Gastrocnemius medialis (tissue), 4 donors: ENCODE measurements around the gene CYP2C19.

Experiments
- CTCF ChIP-seq, 5 experiments: fragments of 450-650 bp in 3 of 5; fragments of 200-600 bp in 2 of 5; sonication (generic) in 2 of 5; IDR thresholded peaks in 4 of 5; conservative IDR thresholded peaks in 1 of 5; 1 replicate in 4 of 5; 2 replicates in 1 of 5; pipeline ENCODE4 v1.5.1; 2016 to 2019; ENCODE audit warnings: antibody characterized with exemption in 5 of 5, mild to moderate bottlenecking in 3 of 5, moderate library complexity in 3 of 5
- POLR2A ChIP-seq, 2 donors: fragments of 450-650 bp; IDR thresholded peaks; one replicate each; pipeline ENCODE4 v1.6.1; 2017; ENCODE audit warnings: antibody characterized with exemption in 2 of 2, mild to moderate bottlenecking in 2 of 2, moderate library complexity in 2 of 2

GRCh38 chr10:94850766-94851165 is 88.3 kb downstream of the CYP2C19 start:
- TF ChIP-seq CTCF (IDR thresholded peaks at IDR 0.05 in 4 of 5, conservative IDR thresholded peaks at IDR 0.05 in 1 of 5) (no peak), POLR2A (IDR thresholded peaks at IDR 0.05) (no peak)
